CD4-positive, alpha-beta T cell treated with Interleukin-17A for 4 hours (primary cell): ENCODE data around the gene TMEM129.
"Not testable (repeated sequence)": the region's sequence is repeated elsewhere in the genome, so short reads cannot be mapped to it uniquely, and the experiment has no call there.

Experiments used
- DNase-seq: peaks from one replicate; pipeline ENCODE4 v3.0.0-alpha.2; 2020; ENCODE audit warnings: mixed read lengths

The TMEM129 gene

GRCh38 chr4:1720163-1720983, 750 bp downstream of the TMEM129 start:
- peak; percentile 52 for DNase-seq

GRCh38 chr4:1718095-1718850, 2.9 kb downstream of the TMEM129 start:
- DNase-seq = no peak

GRCh38 chr4:1717129-1718094, 3.7 kb downstream of the TMEM129 start:
- no peak for DNase-seq

DNA sequence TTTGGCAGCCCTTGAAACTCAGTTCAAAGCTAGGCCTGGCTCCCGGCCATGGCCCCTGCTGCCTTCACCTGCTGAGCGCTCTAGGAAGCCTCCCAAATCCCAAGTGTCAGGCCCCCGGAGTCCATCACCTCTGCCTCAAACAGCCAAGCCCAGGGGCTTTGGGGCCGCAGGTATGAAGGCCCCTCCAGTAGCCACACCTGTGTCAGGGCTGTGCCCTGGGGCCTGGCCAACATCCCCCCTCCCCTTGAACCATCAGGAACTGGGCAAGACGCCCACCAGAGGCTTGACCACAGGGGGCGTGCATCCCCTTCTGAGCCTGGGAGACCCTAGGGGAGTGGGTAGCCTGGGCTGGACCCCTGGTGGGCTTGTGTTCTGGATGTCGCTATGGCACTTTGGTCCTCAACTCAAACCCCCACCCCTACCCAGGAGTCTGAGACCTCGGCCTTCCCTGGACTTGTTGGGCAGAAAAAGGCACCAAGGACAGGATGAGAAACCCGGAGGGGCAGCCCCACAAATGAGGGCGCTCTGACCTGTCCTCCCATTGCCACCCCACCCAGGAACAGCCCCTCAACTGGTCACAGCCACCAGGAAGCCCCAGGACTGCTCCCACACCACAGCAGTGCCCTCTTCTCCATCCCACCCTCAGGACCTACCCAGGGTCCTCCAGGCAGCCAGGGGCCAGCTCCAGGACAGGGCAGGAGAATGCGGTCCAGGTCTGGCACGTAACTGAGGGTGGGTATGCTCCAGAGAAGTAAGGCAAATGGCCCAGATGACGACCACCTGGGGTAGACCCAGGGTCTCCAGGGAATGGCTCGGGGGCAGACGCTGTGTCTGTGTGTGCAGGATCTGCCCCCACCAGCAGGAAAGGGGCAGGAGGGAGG, 4.8 kb downstream of the TMEM129 start:
- DNase-seq = no peak

DNA sequence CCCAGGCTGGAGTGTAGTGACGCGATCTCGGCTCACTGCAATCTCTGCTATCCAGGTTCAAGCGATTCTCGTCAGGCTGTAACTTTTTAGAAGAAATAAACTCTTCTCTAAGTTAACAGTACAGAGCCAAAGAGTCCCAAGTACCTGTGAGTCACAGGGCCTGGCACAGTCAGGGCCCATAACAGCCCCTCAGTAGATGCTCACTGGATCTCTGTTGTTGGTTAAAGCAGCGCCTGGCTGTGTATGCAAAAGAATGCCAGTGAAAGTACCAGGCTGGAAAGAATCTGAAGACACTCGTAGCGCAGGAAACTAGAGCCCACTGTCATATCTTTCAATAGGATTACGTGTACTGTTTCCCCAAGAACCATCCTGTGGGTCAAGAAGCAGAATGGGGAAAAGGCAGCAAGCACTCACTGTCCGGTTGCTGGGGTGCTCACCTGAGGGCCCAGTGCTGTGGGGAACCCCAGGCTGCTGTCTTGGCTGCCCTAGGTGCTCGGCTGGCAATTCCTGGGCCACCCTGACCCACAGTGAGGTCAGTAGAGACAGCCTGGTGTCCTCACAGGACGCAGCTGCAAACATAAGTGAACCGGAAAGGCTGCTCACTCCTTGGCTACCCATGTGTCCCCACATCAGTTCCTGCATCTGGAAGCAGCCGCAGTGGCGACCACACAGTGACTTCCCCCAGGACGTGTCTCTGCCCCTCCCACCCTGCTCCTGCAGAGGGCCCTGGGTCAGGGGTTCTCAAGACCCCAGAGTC, 5.9 kb downstream of the TMEM129 start:
- DNase-seq = no peak

DNA sequence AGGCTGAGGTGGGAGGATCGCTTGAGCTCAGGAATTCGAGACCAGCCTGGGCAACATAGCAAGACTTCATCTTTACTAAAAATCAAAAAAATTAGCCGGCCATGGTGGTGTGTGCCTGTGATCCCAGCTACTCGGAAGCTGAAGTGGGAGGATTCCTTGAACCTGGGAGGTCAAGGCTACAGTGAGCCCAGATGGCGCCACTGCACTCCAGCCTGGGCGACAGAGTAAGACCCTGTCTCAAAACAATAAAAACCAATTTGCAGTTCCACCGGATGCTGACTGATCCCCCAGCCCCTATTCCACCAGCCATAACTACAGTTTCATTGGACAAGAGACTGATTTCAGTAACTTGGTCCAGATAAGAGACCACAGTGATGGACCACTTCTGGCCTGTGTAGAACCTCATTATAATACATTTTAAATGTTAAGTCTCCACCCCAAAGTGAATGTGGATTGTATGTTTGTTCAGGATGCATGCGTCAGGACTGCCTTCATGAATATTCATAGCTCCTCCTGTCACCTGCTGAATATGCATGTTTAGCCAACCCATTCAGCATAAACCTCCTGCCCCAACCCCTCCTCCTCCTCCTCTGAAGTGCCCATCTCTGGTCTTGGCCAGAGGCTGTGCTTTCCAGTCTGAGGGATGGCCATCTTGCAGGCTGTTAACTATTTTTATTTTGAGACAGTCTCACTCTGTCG, 6.7 kb downstream of the TMEM129 start:
- no peak for DNase-seq

DNA sequence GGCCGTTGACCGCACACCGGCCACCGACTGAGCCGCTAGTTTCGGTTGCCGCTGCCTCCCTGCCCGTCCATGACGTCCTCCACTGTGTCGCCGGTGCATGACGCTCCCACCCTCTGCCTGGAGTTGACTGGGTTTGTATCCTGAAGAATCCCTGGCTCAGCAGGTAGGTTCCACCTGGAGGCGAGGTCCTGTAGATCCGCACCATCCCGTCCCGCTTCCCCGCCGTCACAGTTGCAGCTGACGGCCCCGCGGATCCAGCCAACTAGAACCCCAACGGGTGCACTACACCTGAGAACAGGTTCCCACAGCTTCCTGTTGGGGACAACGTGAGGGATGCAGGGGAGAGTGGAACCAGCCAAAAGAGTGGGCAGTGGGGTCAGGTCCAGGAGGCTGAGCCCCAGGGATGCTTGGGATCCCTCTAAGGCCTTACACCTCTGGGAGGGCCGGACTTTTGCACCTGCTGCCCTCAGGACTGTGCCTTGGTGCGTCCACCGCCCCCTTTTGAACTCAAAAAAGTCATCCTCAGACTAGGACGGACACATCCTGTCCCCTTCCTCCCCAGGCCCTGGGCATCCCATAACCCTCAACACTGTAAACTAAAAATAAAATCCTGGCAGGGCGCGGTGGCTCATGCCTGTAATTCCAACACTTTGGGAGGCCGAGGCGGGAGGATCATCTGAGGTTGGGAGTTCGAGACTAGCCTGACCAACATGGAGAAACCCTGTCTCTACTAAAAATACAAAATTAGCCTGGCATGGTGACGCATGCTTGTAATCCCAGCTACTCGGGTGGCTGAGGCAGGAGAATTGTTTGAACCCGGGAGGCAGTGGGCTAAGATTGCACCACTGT, 7.9 kb downstream of the TMEM129 start:
- no peak for DNase-seq

GRCh38 chr4:1712216-1713002, 8.7 kb downstream of the TMEM129 start, which contains the start of gene SLBP:
TSS of gene SLBP (minus strand) at chr4:1712319. CDS start at chr4:1712188, 131 bp downstream.
- DNase-seq = peak; percentile 99

- peak; percentile 48 for DNase-seq
Observed at GRCh38 chr4:1711571-1712215, 9.4 kb downstream of the TMEM129 start.

DNA sequence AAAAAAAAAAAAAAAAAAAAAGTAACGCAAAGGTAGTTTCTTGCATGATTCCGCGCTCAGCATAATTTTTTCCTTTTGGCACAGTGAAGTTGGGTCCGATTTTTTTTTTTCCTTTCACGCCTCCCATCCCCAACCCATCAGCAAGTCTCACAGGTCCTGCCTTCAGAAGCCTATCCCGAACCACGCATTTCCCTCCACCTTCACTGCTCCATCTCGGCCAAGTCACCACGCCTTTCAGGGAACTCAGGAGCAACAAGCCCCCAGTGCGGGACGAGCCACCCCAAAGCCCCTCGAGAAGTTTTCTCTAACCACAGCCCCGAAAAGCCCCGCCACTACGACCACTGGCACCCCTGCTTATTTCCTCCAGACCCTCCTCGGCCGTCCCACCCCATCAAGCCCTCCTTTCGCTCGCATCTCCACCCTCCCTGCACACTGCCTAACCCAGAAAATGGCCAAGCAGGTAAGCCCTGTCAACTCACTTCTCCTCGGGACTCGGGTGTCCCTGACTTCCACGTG, 10.0 kb downstream of the TMEM129 start:
- no peak for DNase-seq

DNA sequence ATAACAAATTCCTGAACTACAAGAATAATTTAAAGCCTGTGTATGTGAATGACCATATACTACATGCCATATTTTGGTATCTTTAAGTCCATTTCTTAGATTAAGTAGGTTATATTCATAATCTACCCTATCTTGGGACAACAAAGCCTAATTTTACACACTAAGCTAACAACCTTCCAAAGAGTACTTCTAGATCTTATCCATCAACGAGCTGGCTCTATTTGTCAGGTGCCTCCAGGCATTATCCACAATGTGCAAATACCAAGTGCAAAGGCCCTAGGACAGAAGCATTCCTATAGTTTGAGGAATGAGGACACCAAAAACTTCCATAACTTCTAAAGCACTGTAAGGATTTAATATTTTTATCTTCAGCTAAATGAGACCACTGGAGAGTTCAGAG, 12.5 kb downstream of the TMEM129 start:
- no peak for DNase-seq

- no peak for DNase-seq
Observed at GRCh38 chr4:1706358-1706757, 14.8 kb downstream of the TMEM129 start.

- DNase-seq = no peak
Observed at GRCh38 chr4:1705732-1706131, 15.4 kb downstream of the TMEM129 start.

DNA sequence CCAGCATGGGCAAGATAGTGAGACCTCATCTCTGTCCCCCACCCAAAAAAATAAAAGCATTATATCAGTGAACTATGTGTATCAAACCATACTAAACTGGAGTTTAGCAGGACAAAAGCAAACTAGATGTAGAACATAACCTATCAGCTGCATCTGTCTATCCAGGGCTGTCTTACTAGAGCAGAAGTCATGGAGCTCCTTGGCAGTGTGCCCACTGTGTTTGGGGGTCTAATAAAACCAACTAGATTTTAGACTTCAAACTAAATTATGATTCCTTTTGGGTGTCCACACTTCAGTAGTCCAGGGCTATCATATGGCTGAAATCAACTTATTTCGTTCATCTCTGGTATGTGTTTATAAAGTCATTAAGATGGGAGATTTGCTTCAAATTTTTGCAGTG, 17.3 kb downstream of the TMEM129 start:
- DNase-seq = no peak

- DNase-seq = not testable (repeated sequence)
Observed at GRCh38 chr4:1701671-1702070, 19.5 kb downstream of the TMEM129 start.

- DNase-seq = no peak
Observed at GRCh38 chr4:1695913-1696312, 25.2 kb downstream of the TMEM129 start.

DNA sequence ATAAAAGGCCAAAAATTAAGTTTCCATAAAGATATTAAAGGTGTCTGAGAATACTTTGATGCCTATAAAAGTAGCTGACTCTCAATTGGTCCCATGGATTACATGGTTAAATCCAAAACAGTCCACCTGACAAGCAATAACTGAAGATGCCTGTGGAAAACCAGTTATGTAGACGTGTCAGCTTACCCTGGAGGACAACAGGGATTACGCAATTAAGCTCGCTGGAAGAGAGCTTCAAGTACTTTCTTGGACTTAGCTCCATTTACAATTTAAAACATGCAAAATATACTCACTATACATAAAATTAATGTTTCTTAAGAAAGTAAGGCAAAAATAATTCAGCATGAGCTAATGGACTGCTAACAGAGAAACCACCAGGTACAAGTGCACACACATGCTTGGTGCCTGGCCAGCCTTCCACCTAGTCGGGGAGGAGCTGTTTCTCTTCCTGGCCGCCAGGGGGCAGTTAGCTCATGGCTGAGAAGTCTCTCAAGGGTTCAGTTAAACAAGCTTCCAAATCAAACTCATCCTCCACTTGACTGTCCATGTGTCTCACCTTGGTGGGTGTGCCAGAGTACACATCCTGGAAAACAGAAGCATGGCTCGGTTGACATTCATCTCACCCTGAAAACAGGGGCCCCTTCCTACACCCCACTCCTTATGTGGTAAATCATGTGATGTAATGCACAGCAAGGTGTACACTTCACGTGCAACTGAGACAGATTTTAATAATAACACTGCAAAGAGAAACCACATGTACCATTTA, 27.8 kb downstream of the TMEM129 start:
- DNase-seq = peak; percentile 88
